ENCODE data around the gene ZNF141. TPM values are rescaled to one million over a fixed set of nuclear protein-coding genes. Genes with fewer than 3 reads are reported as not detected.
"Not testable (repeated sequence)": the region's sequence is repeated elsewhere in the genome, so short reads cannot be mapped to it uniquely, and the experiment has no call there.

Gene ZNF141
- 30.9 and 32.5 TPM in 2 replicates for total RNA-seq
- long read RNA-seq, transcript ZNF141-203 (4 exons, 720 nt): minor isoform, 10 of 86 reads
- long read RNA-seq, transcript ZNF141-201 (4 exons, 2,970 nt): major isoform, 61 of 86 reads
- long read RNA-seq, partial matches to known transcripts: 1 of 86 reads
- long read RNA-seq, other reads (novel, unspliced or antisense): 11 of 86 reads

DNA sequence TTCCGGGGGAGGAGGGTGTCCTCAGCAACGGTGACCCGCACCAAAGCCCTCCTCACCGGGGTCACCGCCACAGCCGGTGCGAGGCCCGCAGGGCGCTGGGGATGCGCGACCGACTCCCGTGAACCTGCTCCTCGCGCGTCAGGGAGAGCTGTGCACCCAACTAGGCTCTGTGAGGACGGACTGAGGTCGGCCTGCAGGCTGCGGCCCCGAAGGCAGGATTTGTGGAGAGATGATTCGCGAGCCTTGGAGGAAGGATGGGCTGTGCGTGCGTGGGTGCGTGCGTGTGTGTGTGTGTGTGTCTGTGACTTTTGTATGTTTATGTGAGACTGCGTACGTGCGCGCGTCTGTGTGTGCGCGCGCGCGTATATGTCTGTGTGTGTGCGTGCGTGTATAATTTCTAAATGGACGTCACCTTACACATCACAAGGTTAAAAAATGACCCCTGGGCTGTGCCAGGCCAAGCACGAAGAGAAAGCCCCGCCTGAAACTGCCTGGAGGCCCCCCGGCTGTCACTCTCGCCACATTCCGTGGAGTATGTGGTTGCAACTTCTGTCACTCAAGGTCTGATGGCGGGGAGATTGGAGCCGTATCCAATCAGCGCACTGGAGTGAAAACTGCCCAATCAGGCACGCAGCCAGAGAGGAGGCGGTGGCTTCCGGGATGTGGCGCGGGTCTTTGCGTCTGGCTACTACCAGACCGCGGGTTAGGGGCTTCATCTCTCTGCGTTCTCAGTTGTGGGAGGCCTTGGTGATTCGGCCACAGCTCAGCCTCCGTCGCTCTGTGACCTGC is at the start of gene ZNF141:
ZNF141 (plus strand) TSS at position 672 of the 789 bp plus-strand sequence. CDS start 170 bp downstream, outside the sequence.
- TF ChIP-seq, protein P1, sequence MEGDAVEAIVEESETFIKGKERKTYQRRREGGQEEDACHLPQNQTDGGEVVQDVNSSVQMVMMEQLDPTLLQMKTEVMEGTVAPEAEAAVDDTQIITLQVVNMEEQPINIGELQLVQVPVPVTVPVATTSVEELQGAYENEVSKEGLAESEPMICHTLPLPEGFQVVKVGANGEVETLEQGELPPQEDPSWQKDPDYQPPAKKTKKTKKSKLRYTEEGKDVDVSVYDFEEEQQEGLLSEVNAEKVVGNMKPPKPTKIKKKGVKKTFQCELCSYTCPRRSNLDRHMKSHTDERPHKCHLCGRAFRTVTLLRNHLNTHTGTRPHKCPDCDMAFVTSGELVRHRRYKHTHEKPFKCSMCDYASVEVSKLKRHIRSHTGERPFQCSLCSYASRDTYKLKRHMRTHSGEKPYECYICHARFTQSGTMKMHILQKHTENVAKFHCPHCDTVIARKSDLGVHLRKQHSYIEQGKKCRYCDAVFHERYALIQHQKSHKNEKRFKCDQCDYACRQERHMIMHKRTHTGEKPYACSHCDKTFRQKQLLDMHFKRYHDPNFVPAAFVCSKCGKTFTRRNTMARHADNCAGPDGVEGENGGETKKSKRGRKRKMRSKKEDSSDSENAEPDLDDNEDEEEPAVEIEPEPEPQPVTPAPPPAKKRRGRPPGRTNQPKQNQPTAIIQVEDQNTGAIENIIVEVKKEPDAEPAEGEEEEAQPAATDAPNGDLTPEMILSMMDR (IDR thresholded peaks at IDR 0.05; ENCODE audit: unreplicated experiment): no peak
- peaks cover 14% of the 10 kb centered on the region for H3K4me1 Mint-ChIP-seq (ENCODE audit: low read depth)
- peak within 1 kb of the TSS; percentile 100 for H3K27ac Mint-ChIP-seq
- peaks cover 9% of the 10 kb centered on the region for H3K9me3 Mint-ChIP-seq (ENCODE audit: low read depth)
- H3K4me3 Mint-ChIP-seq (ENCODE audit: low read depth): peak within 1 kb of the TSS; percentile 99
- H3K27me3 Mint-ChIP-seq: no peaks in the 10 kb centered on the region
- H3K36me3 Mint-ChIP-seq (ENCODE audit: insufficient read depth): peaks cover 36% of the 10 kb centered on the region
- DNase-seq (ENCODE audit: low spot score, unreplicated experiment): peak; percentile 89

DNA sequence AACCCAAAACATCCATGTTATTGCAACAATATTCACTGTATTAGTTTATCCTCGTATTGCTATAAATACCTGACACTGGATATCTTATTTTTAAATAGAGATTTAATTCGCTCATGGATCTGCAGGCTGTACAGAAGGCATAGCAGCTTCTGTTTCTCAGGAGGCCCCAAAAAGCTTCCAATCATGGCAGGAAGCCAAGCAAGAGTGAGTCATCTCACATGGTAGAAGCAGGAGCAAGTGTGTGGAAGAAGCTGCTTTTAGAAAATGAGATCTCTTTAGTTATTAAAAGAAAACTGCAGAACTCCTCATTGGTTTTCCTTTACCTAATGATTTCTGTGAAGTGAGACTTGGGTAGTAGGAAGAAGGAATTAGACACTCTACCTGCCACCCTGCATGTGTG is 48.7 kb upstream of the ZNF141 start:
- no peak overlapping the region for H3K27ac Mint-ChIP-seq
- H3K36me3 Mint-ChIP-seq (ENCODE audit: insufficient read depth): peaks cover 21% of the 10 kb centered on the region
- H3K27me3 Mint-ChIP-seq: no peaks in the 10 kb centered on the region
- H3K9me3 Mint-ChIP-seq (ENCODE audit: low read depth): peaks cover 36% of the 10 kb centered on the region
- H3K4me1 Mint-ChIP-seq (ENCODE audit: low read depth): no peaks in the 10 kb centered on the region
- no peak overlapping the region for H3K4me3 Mint-ChIP-seq (ENCODE audit: low read depth)
- TF ChIP-seq, protein P1 (IDR thresholded peaks at IDR 0.05; ENCODE audit: unreplicated experiment): no peak
- DNase-seq (ENCODE audit: low spot score, unreplicated experiment): no peak

DNA sequence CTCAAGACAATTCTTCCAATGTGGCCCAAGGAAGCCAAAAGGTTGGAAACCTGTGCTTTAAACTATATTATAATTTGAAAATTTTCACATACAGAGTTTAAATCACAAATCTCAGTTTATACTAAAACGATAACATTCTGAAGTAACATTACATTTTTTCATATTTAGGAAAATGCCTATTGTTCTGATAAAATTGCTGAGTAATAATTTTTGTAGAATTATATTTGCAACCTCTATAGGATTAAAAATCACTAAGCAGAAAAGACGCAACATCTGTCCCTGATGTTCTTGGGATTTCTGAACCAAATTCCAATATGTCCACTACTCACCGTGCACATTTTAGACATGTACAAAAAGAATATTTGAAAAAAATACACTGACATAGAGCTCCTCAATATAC is 42.9 kb upstream of the ZNF141 start:
- Mint-ChIP-seq H3K36me3 (ENCODE audit: insufficient read depth) (peaks cover 6% of the 10 kb centered on the region), H3K27me3 (no peaks in the 10 kb centered on the region), H3K9me3 (ENCODE audit: low read depth) (peaks cover 23% of the 10 kb centered on the region), H3K27ac (no peak overlapping the region), H3K4me1 (ENCODE audit: low read depth) (no peaks in the 10 kb centered on the region), H3K4me3 (ENCODE audit: low read depth) (no peak overlapping the region)
- TF ChIP-seq, protein P1 (IDR thresholded peaks at IDR 0.05; ENCODE audit: unreplicated experiment): no peak
- no peak for DNase-seq (ENCODE audit: low spot score, unreplicated experiment)

DNA sequence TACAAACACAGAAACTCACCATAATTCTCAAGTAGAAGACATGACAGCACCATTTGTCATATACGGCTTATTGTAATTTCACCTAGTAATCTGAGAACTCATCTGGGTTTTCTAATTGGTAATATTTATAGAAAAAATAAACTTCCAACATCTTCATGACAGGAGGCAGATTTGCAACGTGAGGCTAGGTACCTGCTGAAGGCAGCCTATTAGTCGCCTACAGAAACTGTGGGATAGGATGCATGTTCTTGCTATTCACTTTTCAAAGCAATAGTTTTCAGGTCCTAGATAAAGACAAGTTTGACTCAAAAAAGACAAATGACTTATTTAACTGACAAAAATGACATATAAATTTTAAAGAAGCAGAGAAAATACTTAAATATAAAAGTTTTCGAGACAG is 35.2 kb upstream of the ZNF141 start:
- no peak for DNase-seq (ENCODE audit: low spot score, unreplicated experiment)
- H3K27me3 Mint-ChIP-seq: no peaks in the 10 kb centered on the region
- H3K27ac Mint-ChIP-seq: no peak overlapping the region
- H3K36me3 Mint-ChIP-seq (ENCODE audit: insufficient read depth): peaks cover 12% of the 10 kb centered on the region
- H3K4me1 Mint-ChIP-seq (ENCODE audit: low read depth): no peaks in the 10 kb centered on the region
- no peak overlapping the region for H3K4me3 Mint-ChIP-seq (ENCODE audit: low read depth)
- peaks cover 38% of the 10 kb centered on the region for H3K9me3 Mint-ChIP-seq (ENCODE audit: low read depth)
- TF ChIP-seq, protein P1 (IDR thresholded peaks at IDR 0.05; ENCODE audit: unreplicated experiment): no peak

- H3K27me3 Mint-ChIP-seq; H3K27ac Mint-ChIP-seq; DNase-seq (ENCODE audit: low spot score, unreplicated experiment); H3K4me1 Mint-ChIP-seq (ENCODE audit: low read depth): not testable (repeated sequence)
- Mint-ChIP-seq H3K9me3 (ENCODE audit: low read depth) (peaks cover 27% of the 10 kb centered on the region), H3K4me3 (ENCODE audit: low read depth) (peak overlapping the region; percentile 79), H3K36me3 (ENCODE audit: insufficient read depth) (peaks cover 12% of the 10 kb centered on the region)
Measured at GRCh38 chr4:304516-304915, 33.1 kb upstream of the ZNF141 start.

All from progenitor cell of endocrine pancreas (in vitro differentiated cells).